Esophagus muscularis mucosa (tissue), 4 donors: ENCODE measurements around the gene POLG. TPM values are rescaled to one million over a fixed set of nuclear protein-coding genes. Genes with fewer than 3 reads are reported as not detected.
A peak's percentile ranks its signal among the peaks of the same experiment; 100 is the strongest.

Experiments used
- DNase-seq: peaks from one replicate; pipeline ENCODE4 v3.0.0-alpha.2; 2017; ENCODE audit errors: extremely low spot score
- H3K27ac ChIP-seq, 4 donors: fragments of 200-600 bp; sonication (generic); replicated peaks in 1 of 4; 1 replicate in 3 of 4; 2 replicates in 1 of 4; pipeline ENCODE4 v1.5.1; 2016 to 2019; ENCODE audit warnings: mild to moderate bottlenecking in 1 of 4
- H3K27me3 ChIP-seq, 4 donors: fragments of 200-600 bp; sonication (generic); one replicate each; pipeline versions ENCODE4 v1.5.1 to v1.6.0; 2016 to 2019
- H3K36me3 ChIP-seq, 4 donors: fragments of 200-600 bp; sonication (generic); one replicate each; pipeline ENCODE4 v1.5.1; 2016 to 2019
- H3K4me1 ChIP-seq, 4 donors: fragments of 200-600 bp; sonication (generic); one replicate each; pipeline ENCODE4 v1.5.1; 2016 to 2019
- H3K4me3 ChIP-seq, 4 donors: fragments of 200-600 bp; sonication (generic); 1 replicate in 2 of 4; 2 replicates in 2 of 4; pipeline ENCODE4 v1.5.1; 2016 to 2019; ENCODE audit warnings: mild to moderate bottlenecking in 4 of 4, moderate library complexity in 1 of 4
- H3K9me3 ChIP-seq, 4 donors: fragments of 200-600 bp; sonication (generic); 1 replicate in 3 of 4; 2 replicates in 1 of 4; pipeline ENCODE4 v1.5.1; 2016 to 2019
- CTCF ChIP-seq, 3 experiments: fragments of 200-600 bp in 2 of 3; fragments of 450-650 bp in 1 of 3; sonication (generic) in 2 of 3; IDR thresholded peaks; one replicate each; pipeline ENCODE4 v1.5.1; 2017 to 2019; ENCODE audit warnings: antibody characterized with exemption in 3 of 3, mild to moderate bottlenecking in 2 of 3, moderate library complexity in 1 of 3
- EP300 ChIP-seq: sonication (generic); formaldehyde crosslinking; IDR thresholded peaks from one replicate; pipeline ENCODE4 v1.6.1; 2017; ENCODE audit warnings: antibody characterized with exemption
- POLR2A ChIP-seq: fragments of 450-650 bp; IDR thresholded peaks from one replicate; pipeline ENCODE4 v1.6.1; 2017; ENCODE audit warnings: antibody characterized with exemption, moderate library complexity, mild to moderate bottlenecking, low read depth
- POLR2AphosphoS5 ChIP-seq, 2 donors: sonication (generic); formaldehyde crosslinking; IDR thresholded peaks; one replicate each; pipeline ENCODE4 v1.6.1; 2017; ENCODE audit warnings: antibody characterized with exemption in 2 of 2
- WGBS: methylation state at CpG from one replicate; pipeline ENCODE4 v1.1.5; 2018; 5-methylcytosine and 5-hydroxymethylcytosine counted together
- intact Hi-C: fragments of 100-400 bp; cut with DNase I; formaldehyde crosslinking; loops from one replicate; pipeline ENCODE4 v1.15.1; 2023
- total RNA-seq, 4 donors: library from RNA; depleted of rRNA; stranded (reverse); fragments of >200 nt; gene quantifications; one replicate each; pipeline versions ENCODE4 v1.1.0 to v1.2.1, GENCODE V29; 2016

POLG gene
- 10 to 100 TPM; 51.0 to 86.0 (median 66.7) TPM for total RNA-seq

GRCh38 chr15:89334510-89335297 is at the start of gene POLG:
Gene POLG (minus strand): TSS chr15:89334824. CDS start chr15:89333754, 1,070 bp downstream.
- H3K36me3 ChIP-seq = peaks cover 17 to 39% (median 35%) of the 10 kb centered on the region in 4 donors
- WGBS = 0% methylated on average over 25 of the region's 85 CpGs
- H3K9me3 ChIP-seq = no peaks in the 10 kb centered on the region
- H3K27me3 ChIP-seq = no peaks in the 10 kb centered on the region
- peak within 1 kb of the TSS; percentile 70 to 94 (median 86) for H3K4me3 ChIP-seq
- intact Hi-C loops = loop anchor here (5.0 kb wide), 1 partner anchor 92 kb away; the partner anchor contains the start of gene FANCI
- peaks cover 47 to 58% (median 53%) of the 10 kb centered on the region in 4 donors for H3K4me1 ChIP-seq
- TF ChIP-seq EP300 = no peak
- peak; percentile 84 for TF ChIP-seq POLR2A
- TF ChIP-seq POLR2AphosphoS5 (IDR thresholded peaks at IDR 0.05) = peak; percentile 93 to 98
- TF ChIP-seq CTCF (IDR thresholded peaks at IDR 0.05) = no peak
- H3K27ac ChIP-seq = peak within 1 kb of the TSS; percentile 88 to 96 (median 94)
- peak; percentile 100 for DNase-seq

GRCh38 chr15:89384176-89384604 is 49.6 kb upstream of the POLG start:
- Histone ChIP-seq H3K27ac (no peak overlapping the region), H3K36me3 (no peaks in the 10 kb centered on the region), H3K4me1 (peaks cover 2 to 16% (median 10%) of the 10 kb centered on the region in 4 donors), H3K9me3 (no peaks in the 10 kb centered on the region), H3K4me3 (no peak overlapping the region), H3K27me3 (peaks cover 0 to 48% (median 10%) of the 10 kb centered on the region in 4 donors)
- DNase-seq = no peak
- no CpG with 5 or more reads among the region's 3 CpGs for WGBS
- intact Hi-C loops = no loop called here
- TF ChIP-seq CTCF (IDR thresholded peaks at IDR 0.05) (no peak), POLR2A (no peak), POLR2AphosphoS5 (IDR thresholded peaks at IDR 0.05) (no peak), EP300 (no peak)

- Histone ChIP-seq H3K27me3 (peaks cover 0 to 49% (median 16%) of the 10 kb centered on the region in 4 donors), H3K9me3 (no peaks in the 10 kb centered on the region), H3K4me3 (no peak overlapping the region), H3K27ac (no peak overlapping the region), H3K4me1 (peaks cover 8 to 22% (median 16%) of the 10 kb centered on the region in 4 donors), H3K36me3 (no peaks in the 10 kb centered on the region)
- 45% methylated on average over 6 of the region's 10 CpGs for WGBS
- intact Hi-C loops = no loop called here
- no peak for DNase-seq
- no peak for TF ChIP-seq CTCF (IDR thresholded peaks at IDR 0.05)
- peak in 1 of 2 donors; percentile 39 for TF ChIP-seq POLR2AphosphoS5 (IDR thresholded peaks at IDR 0.05)
Measured at GRCh38 chr15:89383365-89384175, 48.9 kb upstream of the POLG start.

GRCh38 chr15:89381888-89382686 is 47.5 kb upstream of the POLG start:
- no peak for DNase-seq
- TF ChIP-seq CTCF (IDR thresholded peaks at IDR 0.05) (no peak), POLR2AphosphoS5 (IDR thresholded peaks at IDR 0.05) (no peak), POLR2A (no peak), EP300 (no peak)
- no peak overlapping the region for H3K4me3 ChIP-seq
- WGBS = 89% methylated on average over 11 of the region's 11 CpGs
- H3K27me3 ChIP-seq = peaks cover 0 to 63% (median 31%) of the 10 kb centered on the region in 4 donors
- intact Hi-C loops = no loop called here
- H3K9me3 ChIP-seq = no peaks in the 10 kb centered on the region
- no peak overlapping the region for H3K27ac ChIP-seq
- H3K4me1 ChIP-seq = peaks cover 17 to 33% (median 26%) of the 10 kb centered on the region in 4 donors
- no peaks in the 10 kb centered on the region for H3K36me3 ChIP-seq
